Duodenal mucosa (tissue), 2 donors: ENCODE data around the gene GNG7.
"Not testable (repeated sequence)": the region's sequence is repeated elsewhere in the genome, so short reads cannot be mapped to it uniquely, and the experiment has no call there.

Experiments used
- H3K27ac ChIP-seq: one replicate; pipeline ENCODE4 v1.7.0; 2013; ENCODE audit warnings: low read depth, low read length
- H3K27me3 ChIP-seq, 2 donors: one replicate each; pipeline ENCODE4 v1.7.0; 2013; ENCODE audit warnings: low read length in 2 of 2, control low read depth in 1 of 2; ENCODE audit not compliant: insufficient read depth in 2 of 2, control insufficient read depth in 1 of 2
- H3K36me3 ChIP-seq, 2 donors: one replicate each; pipeline ENCODE4 v1.7.0; 2013; ENCODE audit warnings: low read length in 2 of 2, control low read depth in 1 of 2; ENCODE audit not compliant: insufficient read depth in 2 of 2, control insufficient read depth in 1 of 2
- H3K4me1 ChIP-seq, 2 donors: one replicate each; pipeline ENCODE4 v1.7.0; 2013; ENCODE audit warnings: low read length in 2 of 2, control low read depth in 1 of 2; ENCODE audit not compliant: insufficient read depth in 2 of 2, control insufficient read depth in 1 of 2
- H3K4me3 ChIP-seq, 2 donors: one replicate each; pipeline ENCODE4 v1.7.0; 2013; ENCODE audit warnings: low read length in 2 of 2, low read depth in 1 of 2
- H3K9ac ChIP-seq, 2 donors: one replicate each; pipeline ENCODE4 v1.7.0; 2013; ENCODE audit warnings: low read length in 2 of 2, low read depth in 1 of 2
- H3K9me3 ChIP-seq, 2 donors: one replicate each; pipeline ENCODE4 v1.7.0; 2013; ENCODE audit warnings: low read length in 2 of 2, control low read depth in 1 of 2; ENCODE audit not compliant: control insufficient read depth in 1 of 2

GNG7 gene

DNA sequence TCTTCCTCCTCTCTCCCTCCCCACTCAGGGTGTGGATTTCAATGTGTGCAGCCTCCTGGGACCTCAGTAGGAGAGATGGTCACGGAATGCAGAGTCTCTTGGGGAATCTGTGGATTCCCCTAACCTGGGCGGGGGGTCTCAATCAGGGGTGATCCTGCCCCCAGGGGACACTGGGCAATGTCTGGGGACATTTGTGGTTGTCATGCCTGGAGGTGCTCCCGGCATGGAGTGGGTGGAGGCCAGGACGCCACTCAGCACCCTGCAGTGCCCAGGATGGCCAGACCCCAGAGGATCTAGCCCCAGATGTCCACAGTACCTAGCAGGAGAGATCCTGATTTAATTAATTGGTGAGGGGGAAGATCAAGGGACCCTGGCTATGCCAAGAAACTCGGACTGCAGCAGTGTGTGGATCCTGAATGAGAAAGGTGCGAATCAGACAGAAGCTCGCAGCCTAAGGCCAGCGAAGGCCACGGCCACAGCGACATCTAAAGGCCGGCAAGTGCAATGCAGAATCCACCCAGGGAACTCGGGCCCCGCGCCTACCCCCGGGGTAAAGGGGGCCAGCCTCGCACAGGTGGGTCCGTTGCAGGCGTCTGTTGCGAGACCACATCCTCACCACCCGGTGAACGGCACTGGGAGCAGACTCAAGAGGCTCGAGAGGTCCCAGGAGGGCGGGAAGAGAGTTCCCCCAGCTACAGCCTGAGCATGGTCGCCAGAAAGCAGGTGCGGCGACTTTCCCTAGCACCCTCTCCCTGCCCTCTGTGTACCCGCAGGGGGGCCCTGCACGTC, 88.8 kb downstream of the GNG7 start:
- Histone ChIP-seq H3K9ac (no peak overlapping the region), H3K9me3 (no peaks in the 10 kb centered on the region), H3K36me3 (no peaks in the 10 kb centered on the region), H3K27ac (no peak overlapping the region), H3K4me3 (no peak overlapping the region), H3K27me3 (no peaks in the 10 kb centered on the region), H3K4me1 (peaks cover 4 to 11% of the 10 kb centered on the region in 2 donors)

DNA sequence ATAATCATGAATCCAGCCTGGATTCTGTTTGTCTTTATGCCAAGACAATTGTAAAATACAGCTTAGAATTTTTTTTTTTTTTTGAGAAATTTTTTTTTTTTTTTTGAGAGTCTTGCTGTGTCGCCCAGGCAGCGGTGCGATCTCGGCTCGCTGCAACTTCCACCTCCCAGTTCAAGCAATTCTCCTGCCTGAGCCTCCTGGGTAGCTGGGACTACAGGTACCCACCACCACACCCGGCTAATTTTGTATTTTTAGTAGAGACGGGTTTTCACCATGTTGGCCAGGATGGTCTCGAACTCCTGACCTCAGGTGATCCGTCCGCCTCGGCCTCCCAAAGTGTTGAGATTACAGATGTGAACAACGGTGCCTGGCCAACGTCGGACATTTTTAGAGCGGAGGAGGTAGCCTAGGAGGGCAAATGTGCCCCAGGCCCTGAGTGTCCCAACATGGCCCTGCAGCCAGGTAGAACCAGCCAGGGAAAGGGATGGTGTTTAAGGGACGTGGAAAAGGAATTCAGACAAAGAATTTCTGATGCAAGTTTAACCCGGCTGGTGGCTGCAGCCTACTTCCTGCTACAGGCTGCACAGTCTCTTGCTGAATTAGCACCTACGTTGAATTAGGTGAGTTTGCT, 89.8 kb downstream of the GNG7 start:
- peaks cover 0 to 11% of the 10 kb centered on the region in 2 donors for H3K4me1 ChIP-seq
- H3K9me3 ChIP-seq: no peaks in the 10 kb centered on the region
- H3K9ac ChIP-seq: no peak overlapping the region
- H3K4me3 ChIP-seq: no peak overlapping the region
- no peaks in the 10 kb centered on the region for H3K36me3 ChIP-seq
- H3K27me3 ChIP-seq: no peaks in the 10 kb centered on the region
- H3K27ac ChIP-seq: no peak overlapping the region

DNA sequence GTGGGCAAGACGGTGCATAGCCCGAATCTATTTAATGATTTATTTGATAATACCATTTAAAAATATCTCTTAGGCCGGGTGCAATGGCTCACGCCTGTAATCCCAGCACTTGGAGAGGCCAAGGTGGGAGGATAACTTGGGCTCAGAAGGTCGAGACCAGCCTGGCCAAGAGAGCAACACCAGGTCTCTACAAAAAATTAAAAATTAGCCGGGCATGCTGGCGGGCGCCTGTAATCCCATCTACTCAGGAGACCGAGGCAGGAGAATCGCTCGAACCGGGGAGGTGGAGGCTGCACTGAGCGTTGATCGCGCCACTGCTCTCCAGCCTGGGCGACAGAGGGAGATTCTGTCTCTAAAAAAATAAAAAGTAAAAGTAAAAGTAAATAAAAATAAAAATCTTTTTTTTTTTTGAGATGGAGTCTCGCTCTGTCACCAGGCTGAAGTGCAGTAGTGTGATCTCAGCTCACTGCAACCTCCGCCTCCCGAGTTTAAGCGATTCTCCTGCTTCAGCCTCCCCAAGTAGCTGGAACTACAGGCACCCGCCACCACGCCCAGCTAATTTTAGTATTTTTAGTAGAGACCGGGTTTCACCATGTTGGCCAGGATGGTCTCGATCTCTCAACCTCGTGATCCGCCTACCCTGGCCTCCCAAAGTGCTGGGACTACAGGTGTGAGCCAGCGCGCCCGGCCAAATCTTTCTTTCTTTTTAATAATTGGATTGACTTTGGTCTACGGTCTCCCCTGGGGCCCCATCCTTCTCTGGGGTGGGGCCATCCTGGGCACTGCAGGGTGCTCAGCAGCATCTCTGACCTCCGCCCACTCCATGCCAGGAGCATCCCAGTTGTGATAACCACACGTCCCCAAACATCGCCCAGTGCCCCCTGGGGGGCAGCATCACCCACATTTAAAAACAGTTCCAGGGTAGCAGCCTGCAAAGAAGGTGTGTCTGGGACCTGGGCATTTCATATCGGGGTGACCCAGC, 90.7 kb downstream of the GNG7 start:
- H3K27ac ChIP-seq: no peak overlapping the region
- H3K36me3 ChIP-seq: no peaks in the 10 kb centered on the region
- no peak overlapping the region for H3K4me3 ChIP-seq
- no peaks in the 10 kb centered on the region for H3K9me3 ChIP-seq
- no peak overlapping the region for H3K9ac ChIP-seq
- H3K4me1 ChIP-seq: peaks cover 0 to 11% of the 10 kb centered on the region in 2 donors
- H3K27me3 ChIP-seq: no peaks in the 10 kb centered on the region

GRCh38 chr19:2610637-2611482, 91.6 kb downstream of the GNG7 start:
- peak overlapping the region; percentile 29 to 66 for H3K9ac ChIP-seq

DNA sequence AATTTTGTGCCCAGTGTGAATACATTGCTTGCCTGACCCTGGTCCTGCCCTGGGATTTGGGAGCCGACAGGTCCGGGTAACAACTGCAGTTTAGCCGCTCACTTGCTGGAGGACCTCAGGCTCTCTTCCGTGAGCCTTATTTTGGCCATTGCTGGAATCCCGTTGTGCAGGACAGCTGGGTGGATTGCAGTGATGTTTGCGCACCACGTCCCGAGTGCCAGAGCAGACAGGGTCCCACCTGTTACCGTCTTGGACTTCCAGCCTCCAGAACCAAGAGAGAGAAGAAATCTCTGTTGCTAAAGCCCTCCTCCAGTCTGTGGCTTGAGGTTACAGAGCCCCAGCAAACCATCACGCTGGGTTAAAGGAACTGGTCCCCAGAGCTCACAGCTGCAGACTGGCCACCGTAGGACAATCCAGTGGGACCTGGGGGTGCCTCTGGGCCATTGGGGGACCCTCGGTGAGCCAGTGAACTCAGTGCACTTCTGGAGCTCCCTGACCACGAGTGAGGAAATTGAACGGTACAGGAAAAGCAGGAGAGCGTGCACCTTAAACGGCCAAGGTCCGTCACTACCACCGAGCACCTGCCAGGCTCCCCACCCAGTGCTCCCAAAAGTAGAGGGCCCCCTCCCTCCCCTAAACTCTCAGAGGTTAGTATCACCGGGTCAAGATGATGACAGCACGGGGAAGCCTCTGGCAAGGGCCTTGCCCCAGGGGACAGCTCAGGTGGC, 92.9 kb downstream of the GNG7 start:
- peaks cover 0 to 11% of the 10 kb centered on the region in 2 donors for H3K4me1 ChIP-seq
- H3K27ac ChIP-seq: no peak overlapping the region
- H3K27me3 ChIP-seq: no peaks in the 10 kb centered on the region
- H3K36me3 ChIP-seq: no peaks in the 10 kb centered on the region
- no peak overlapping the region for H3K4me3 ChIP-seq
- no peak overlapping the region for H3K9ac ChIP-seq
- peaks cover 0 to 2% of the 10 kb centered on the region in 2 donors for H3K9me3 ChIP-seq

More at GRCh38 chr19:2610637-2611482, 91.6 kb downstream of the GNG7 start:
- no peaks in the 10 kb centered on the region for H3K27me3 ChIP-seq
- peaks cover 0 to 11% of the 10 kb centered on the region in 2 donors for H3K4me1 ChIP-seq
- no peak overlapping the region for H3K27ac ChIP-seq
- H3K36me3 ChIP-seq: no peaks in the 10 kb centered on the region
- peak overlapping the region; percentile 44 to 71 for H3K4me3 ChIP-seq
- no peaks in the 10 kb centered on the region for H3K9me3 ChIP-seq

DNA sequence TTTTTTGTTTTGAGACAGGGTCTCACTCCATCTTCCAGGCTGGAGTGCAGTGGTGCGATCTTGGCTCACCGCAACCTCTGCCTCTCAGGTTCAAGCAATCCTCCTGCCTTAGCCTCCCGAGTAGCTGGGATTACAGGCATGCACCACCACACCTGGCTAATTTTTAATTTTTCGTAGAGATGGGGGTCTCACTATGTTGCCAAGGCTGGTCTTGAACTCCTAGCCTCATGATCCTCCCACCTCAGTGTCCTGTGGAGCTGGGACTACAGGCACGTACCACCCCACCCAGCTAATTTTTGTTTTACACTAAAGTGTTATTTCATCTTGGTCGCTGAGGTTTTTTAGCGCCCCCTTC, 93.5 kb downstream of the GNG7 start:
- not testable (repeated sequence) for H3K36me3 ChIP-seq, H3K27ac ChIP-seq, H3K4me1 ChIP-seq, H3K9ac ChIP-seq, H3K27me3 ChIP-seq, H3K4me3 ChIP-seq, H3K9me3 ChIP-seq

GRCh38 chr19:2608602-2608922, 93.9 kb downstream of the GNG7 start:
- Histone ChIP-seq H3K27me3 (no peaks in the 10 kb centered on the region), H3K9ac (no peak overlapping the region), H3K4me3 (no peak overlapping the region), H3K27ac (no peak overlapping the region), H3K36me3 (no peaks in the 10 kb centered on the region), H3K4me1 (peaks cover 0 to 6% of the 10 kb centered on the region in 2 donors), H3K9me3 (peaks cover 0 to 2% of the 10 kb centered on the region in 2 donors)

DNA sequence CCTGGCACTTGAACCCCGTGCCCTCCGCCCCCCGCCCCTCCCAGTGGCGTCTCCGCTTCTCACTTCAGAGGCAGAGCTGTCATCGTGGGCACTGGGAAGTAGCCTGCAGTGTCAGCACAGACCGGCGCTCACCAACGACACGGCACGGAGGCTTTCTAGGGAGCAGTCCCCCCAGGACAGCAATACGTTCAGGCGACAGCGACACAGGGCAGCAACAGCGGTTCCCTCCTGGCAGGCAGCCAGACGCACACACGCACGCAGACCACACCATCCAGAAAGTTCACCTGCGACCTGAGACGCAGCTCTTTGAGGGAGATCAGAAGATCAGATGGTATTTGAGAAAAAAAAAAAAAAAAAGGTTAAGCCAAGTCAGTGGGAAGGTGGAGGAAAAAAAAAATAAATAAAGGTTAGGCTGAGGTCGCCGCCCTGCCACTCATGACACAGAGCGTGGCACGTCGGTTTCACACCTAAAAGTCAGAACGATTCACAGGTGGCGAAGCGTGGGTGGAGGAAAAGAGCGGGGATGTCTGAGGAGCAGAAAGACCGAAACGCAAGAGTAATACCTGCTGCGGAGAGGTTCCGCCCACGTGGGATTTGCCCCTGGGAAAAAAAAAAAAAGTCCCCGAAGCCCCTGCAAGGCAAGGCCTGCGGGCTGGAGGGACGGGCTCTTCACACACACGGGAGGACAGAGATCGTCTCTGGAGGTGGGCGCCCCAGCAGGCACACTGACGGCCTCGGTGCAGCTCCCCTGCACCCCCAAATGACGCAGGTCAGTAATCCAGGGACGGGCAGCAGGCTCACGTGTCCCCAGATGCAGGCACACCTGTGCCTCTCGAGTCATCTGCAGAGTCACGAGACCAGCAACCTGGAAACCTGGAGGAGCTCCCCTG, 94.5 kb downstream of the GNG7 start:
- H3K4me1 ChIP-seq: peaks cover 0 to 6% of the 10 kb centered on the region in 2 donors

More for the DNA sequence above, 94.5 kb downstream of the GNG7 start:
- Histone ChIP-seq H3K4me3 (peak overlapping the region in 1 of 2 donors; percentile 48), H3K27me3 (no peaks in the 10 kb centered on the region), H3K9ac (no peak overlapping the region), H3K36me3 (no peaks in the 10 kb centered on the region), H3K9me3 (peaks cover 0 to 2% of the 10 kb centered on the region in 2 donors), H3K27ac (no peak overlapping the region)
